Ishikawa (cell line): ENCODE measurements around the gene PAPPA.

Experiments used
- CEBPB ChIP-seq: IDR thresholded peaks from 2 replicates; pipeline ENCODE4 v1.6.1; 2012
- CREB1 ChIP-seq: IDR thresholded peaks from 2 replicates; pipeline ENCODE4 v1.6.1; 2012; ENCODE audit warnings: low read depth
- EP300 ChIP-seq: IDR thresholded peaks from 2 replicates; pipeline ENCODE4 v1.6.1; 2012; ENCODE audit warnings: borderline replicate concordance
- FOXM1 ChIP-seq: IDR thresholded peaks from 2 replicates; pipeline ENCODE4 v1.6.1; 2012; ENCODE audit warnings: low read depth, borderline replicate concordance
- NFIC ChIP-seq: IDR thresholded peaks from 2 replicates; pipeline ENCODE4 v1.6.1; 2012
- RAD21 ChIP-seq: IDR thresholded peaks from 2 replicates; pipeline ENCODE4 v1.6.1; 2012; ENCODE audit warnings: low read depth
- REST ChIP-seq: IDR thresholded peaks from 2 replicates; pipeline ENCODE4 v1.6.1; 2012; ENCODE audit warnings: low read depth, mild to moderate bottlenecking
- TAF1 ChIP-seq: IDR thresholded peaks from 2 replicates; pipeline ENCODE4 v1.6.1; 2012; ENCODE audit warnings: low read depth, mild to moderate bottlenecking
- TCF12 ChIP-seq: IDR thresholded peaks from 2 replicates; pipeline ENCODE4 v1.6.1; 2012; ENCODE audit warnings: low read depth
- YY1 ChIP-seq: IDR thresholded peaks from 2 replicates; pipeline ENCODE4 v1.6.1; 2012; ENCODE audit warnings: low read depth

GRCh38 chr9:116103976-116104820 is 49.4 kb upstream of the PAPPA start:
- TF ChIP-seq REST (no peak), RAD21 (no peak), CEBPB (no peak), TAF1 (no peak), YY1 (no peak), FOXM1 (no peak), TCF12 (no peak), EP300 (no peak), CREB1 (no peak), NFIC (no peak)
